Glutamatergic neuron (in vitro differentiated cells): Measurements from ENCODE around the gene USP9X. TPM values are rescaled to one million over a fixed set of nuclear protein-coding genes. Genes with fewer than 3 reads are reported as not detected.
A peak's percentile ranks its signal among the peaks of the same experiment; 100 is the strongest.

Experiments
- DNase-seq: peaks from one replicate; pipeline ENCODE4 v3.0.0; 2022
- H3K27ac Mint-ChIP-seq: one replicate; pipeline ENCODE4 v1.8.0; 2020; ENCODE audit warnings: mild to moderate bottlenecking, mixed read lengths, inconsistent platforms; ENCODE audit not compliant: unreplicated experiment
- H3K27me3 Mint-ChIP-seq: one replicate; pipeline ENCODE4 v1.8.0; 2020; ENCODE audit warnings: mild to moderate bottlenecking, moderate library complexity, mixed read lengths, inconsistent platforms; ENCODE audit not compliant: unreplicated experiment
- H3K36me3 Mint-ChIP-seq: one replicate; pipeline ENCODE4 v1.8.0; 2020; ENCODE audit warnings: mild to moderate bottlenecking, mixed read lengths, inconsistent platforms; ENCODE audit not compliant: unreplicated experiment
- H3K4me1 Mint-ChIP-seq: one replicate; pipeline ENCODE4 v1.8.0; 2020; ENCODE audit warnings: mild to moderate bottlenecking, low read depth, mixed read lengths, inconsistent platforms; ENCODE audit not compliant: unreplicated experiment
- H3K4me3 Mint-ChIP-seq: one replicate; pipeline ENCODE4 v1.8.0; 2020; ENCODE audit warnings: mild to moderate bottlenecking, mixed read lengths, inconsistent platforms; ENCODE audit not compliant: unreplicated experiment
- H3K9me3 Mint-ChIP-seq: one replicate; pipeline ENCODE4 v1.8.0; 2020; ENCODE audit warnings: mild to moderate bottlenecking, moderate library complexity, mixed read lengths, inconsistent platforms; ENCODE audit not compliant: unreplicated experiment
- total RNA-seq: library from RNA; stranded (reverse); fragmentation: NEBNext Ultra II Directional; extraction: Animal tissue kit (Norgen Biotek cat#: 25700); gene quantifications from one replicate; pipeline ENCODE4 v1.2.1, GENCODE V29; 2021; ENCODE audit not compliant: unreplicated experiment
- TF ChIP-seq, protein P1 (sequence below): fragments of 200-600 bp; sonication (generic); IDR thresholded peaks from one replicate; pipeline ENCODE4 v1.5.0; 2021; ENCODE audit not compliant: partially characterized antibody, unreplicated experiment

The USP9X gene
- total RNA-seq, 1 donor from 2014 or later: 120 TPM

DNA sequence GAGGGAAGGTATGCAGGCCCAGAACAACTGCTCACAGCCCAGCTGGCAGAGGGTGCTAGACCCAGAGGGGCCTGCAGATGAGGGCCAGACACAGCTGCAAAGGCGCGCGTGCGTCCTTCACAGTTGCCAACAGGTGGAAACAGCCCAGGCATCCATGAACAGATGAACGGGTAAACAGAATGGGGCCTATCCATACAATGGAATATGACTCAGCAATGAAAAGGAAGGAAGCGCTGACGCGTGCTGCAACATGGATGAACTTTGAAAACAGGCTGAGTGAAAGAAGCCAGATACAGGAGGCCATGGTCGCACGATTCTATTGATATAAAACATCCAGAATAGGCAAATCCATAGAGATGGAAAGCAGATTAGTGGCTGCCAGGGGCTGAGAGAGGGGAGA, 165.6 kb downstream of the USP9X start:
- no peaks in the 10 kb centered on the region for H3K36me3 Mint-ChIP-seq
- H3K27me3 Mint-ChIP-seq: no peaks in the 10 kb centered on the region
- H3K27ac Mint-ChIP-seq: no peak overlapping the region
- no peaks in the 10 kb centered on the region for H3K4me1 Mint-ChIP-seq
- H3K4me3 Mint-ChIP-seq: no peak overlapping the region
- DNase-seq: no peak
- H3K9me3 Mint-ChIP-seq: no peaks in the 10 kb centered on the region
- TF ChIP-seq, protein P1, sequence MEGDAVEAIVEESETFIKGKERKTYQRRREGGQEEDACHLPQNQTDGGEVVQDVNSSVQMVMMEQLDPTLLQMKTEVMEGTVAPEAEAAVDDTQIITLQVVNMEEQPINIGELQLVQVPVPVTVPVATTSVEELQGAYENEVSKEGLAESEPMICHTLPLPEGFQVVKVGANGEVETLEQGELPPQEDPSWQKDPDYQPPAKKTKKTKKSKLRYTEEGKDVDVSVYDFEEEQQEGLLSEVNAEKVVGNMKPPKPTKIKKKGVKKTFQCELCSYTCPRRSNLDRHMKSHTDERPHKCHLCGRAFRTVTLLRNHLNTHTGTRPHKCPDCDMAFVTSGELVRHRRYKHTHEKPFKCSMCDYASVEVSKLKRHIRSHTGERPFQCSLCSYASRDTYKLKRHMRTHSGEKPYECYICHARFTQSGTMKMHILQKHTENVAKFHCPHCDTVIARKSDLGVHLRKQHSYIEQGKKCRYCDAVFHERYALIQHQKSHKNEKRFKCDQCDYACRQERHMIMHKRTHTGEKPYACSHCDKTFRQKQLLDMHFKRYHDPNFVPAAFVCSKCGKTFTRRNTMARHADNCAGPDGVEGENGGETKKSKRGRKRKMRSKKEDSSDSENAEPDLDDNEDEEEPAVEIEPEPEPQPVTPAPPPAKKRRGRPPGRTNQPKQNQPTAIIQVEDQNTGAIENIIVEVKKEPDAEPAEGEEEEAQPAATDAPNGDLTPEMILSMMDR: no peak

DNA sequence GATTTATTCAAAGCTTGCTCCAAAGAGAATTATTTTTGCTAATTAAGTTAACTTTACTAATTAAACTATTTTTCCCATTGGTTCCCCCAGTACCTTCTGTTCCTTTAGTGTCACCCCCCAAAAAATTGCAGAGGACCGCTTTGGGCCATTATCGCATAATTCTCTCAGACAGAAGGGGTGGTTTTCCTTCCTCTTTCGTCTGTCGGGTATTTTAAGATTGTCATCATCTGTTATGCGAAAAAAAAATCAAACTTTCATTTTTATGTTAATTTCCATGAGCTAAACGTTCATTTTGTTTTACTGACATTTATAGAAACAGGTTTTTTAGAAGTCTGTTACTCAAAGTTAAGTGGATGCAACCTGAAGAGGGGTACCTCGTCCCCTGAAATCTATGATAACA, 172.6 kb downstream of the USP9X start:
- H3K27ac Mint-ChIP-seq: no peak overlapping the region
- H3K27me3 Mint-ChIP-seq: peaks cover 2% of the 10 kb centered on the region
- H3K36me3 Mint-ChIP-seq: no peaks in the 10 kb centered on the region
- no peaks in the 10 kb centered on the region for H3K4me1 Mint-ChIP-seq
- H3K9me3 Mint-ChIP-seq: peaks cover 4% of the 10 kb centered on the region
- H3K4me3 Mint-ChIP-seq: no peak overlapping the region
- no peak for DNase-seq
- TF ChIP-seq, protein P1: no peak

GRCh38 chrX:41258226-41258625, 173.0 kb downstream of the USP9X start:
- peaks cover 2% of the 10 kb centered on the region for H3K27me3 Mint-ChIP-seq
- no peak for DNase-seq
- TF ChIP-seq, protein P1: no peak
- H3K36me3 Mint-ChIP-seq: no peaks in the 10 kb centered on the region
- H3K4me1 Mint-ChIP-seq: no peaks in the 10 kb centered on the region
- H3K4me3 Mint-ChIP-seq: no peak overlapping the region
- peaks cover 4% of the 10 kb centered on the region for H3K9me3 Mint-ChIP-seq
- H3K27ac Mint-ChIP-seq: no peak overlapping the region

DNA sequence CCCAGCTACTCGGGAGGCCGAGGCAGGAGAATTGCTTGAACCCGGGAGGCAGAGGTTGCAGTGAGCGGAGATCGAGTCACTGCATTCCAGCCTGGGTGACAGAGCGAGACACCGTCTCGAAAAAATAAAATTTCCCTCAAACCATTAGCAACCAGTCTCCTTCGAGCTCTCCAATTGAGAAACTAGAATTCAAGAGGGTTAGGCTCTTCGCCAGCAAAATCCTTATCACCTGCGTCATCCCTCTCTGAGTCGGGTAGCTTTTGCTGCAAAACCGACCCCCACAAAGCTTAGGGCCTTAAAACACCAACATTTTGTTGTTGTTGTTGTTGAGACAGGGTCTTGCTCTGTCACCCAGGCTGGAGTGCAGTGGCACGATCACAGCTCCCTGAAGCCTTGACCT, 173.6 kb downstream of the USP9X start:
- Mint-ChIP-seq H3K9me3 (peaks cover 4% of the 10 kb centered on the region), H3K4me1 (no peaks in the 10 kb centered on the region), H3K27ac (no peak overlapping the region), H3K4me3 (no peak overlapping the region), H3K27me3 (peaks cover 2% of the 10 kb centered on the region), H3K36me3 (no peaks in the 10 kb centered on the region)
- DNase-seq: no peak
- TF ChIP-seq, protein P1: no peak

GRCh38 chrX:41259516-41259915, 174.3 kb downstream of the USP9X start:
- peaks cover 2% of the 10 kb centered on the region for H3K27me3 Mint-ChIP-seq
- no peaks in the 10 kb centered on the region for H3K4me1 Mint-ChIP-seq
- no peak overlapping the region for H3K27ac Mint-ChIP-seq
- H3K4me3 Mint-ChIP-seq: no peak overlapping the region
- no peaks in the 10 kb centered on the region for H3K36me3 Mint-ChIP-seq
- peak; percentile 51 for DNase-seq
- TF ChIP-seq, protein P1: no peak
- H3K9me3 Mint-ChIP-seq: peaks cover 4% of the 10 kb centered on the region
